GM13976 (cell line): ENCODE data around the gene FRK.

Experiments
- DNase-seq: peaks from one replicate; pipeline ENCODE4 v3.0.0; 2012; ENCODE audit warnings: low spot score
- CTCF ChIP-seq: IDR thresholded peaks from 2 replicates; pipeline ENCODE4 v1.5.1; 2012; ENCODE audit warnings: borderline replicate concordance, mild to moderate bottlenecking; ENCODE audit not compliant: insufficient read depth; ENCODE audit errors: extremely low read depth, missing control alignments, control extremely low read depth
- in situ Hi-C: fragments of 300-500 bp; cut with MboI; formaldehyde crosslinking; loops from one replicate; pipeline ENCODE4 v1.12.0; 2022; ENCODE audit warnings: low sequenced_read_pairs, mixed read lengths, inconsistent platforms; ENCODE audit not compliant: unreplicated experiment

FRK gene

GRCh38 chr6:116078522-116078921 is 17.8 kb upstream of the FRK start:
- no peak for TF ChIP-seq CTCF
- no peak for DNase-seq
- in situ Hi-C loops, result no loop called here

GRCh38 chr6:116074732-116075390 is 14.2 kb upstream of the FRK start:
- DNase-seq, result no peak
- TF ChIP-seq CTCF, result no peak
- in situ Hi-C loops, result no loop called here

GRCh38 chr6:116073765-116074440 is 13.2 kb upstream of the FRK start:
- no peak for TF ChIP-seq CTCF
- DNase-seq, result no peak
- in situ Hi-C loops, result no loop called here

- no peak for DNase-seq
- in situ Hi-C loops, result no loop called here
- no peak for TF ChIP-seq CTCF
Observed at GRCh38 chr6:116072368-116072767, 11.7 kb upstream of the FRK start.

- DNase-seq, result no peak
- in situ Hi-C loops, result no loop called here
- TF ChIP-seq CTCF, result no peak
Observed at GRCh38 chr6:116070616-116071389, 10.1 kb upstream of the FRK start.

GRCh38 chr6:116070101-116070500 is 9.4 kb upstream of the FRK start:
- TF ChIP-seq CTCF, result no peak
- DNase-seq, result no peak
- in situ Hi-C loops, result no loop called here
